NCI-H526 (cell line): ENCODE measurements around the gene INPP5F.

Experiments used
- DNase-seq, 2 experiments: peaks; one replicate each; lab custom pipeline; 2025; lab: John Stamatoyannopoulos, UW

The INPP5F gene

GRCh38 chr10:119725828-119726675 is at the start of gene INPP5F:
INPP5F (plus strand) TSS chr10:119726050; CDS start chr10:119726263, 213 bp downstream.
- peak; percentile 89 to 97 for DNase-seq

- no peak for DNase-seq
Observed at GRCh38 chr10:119677126-119677525, 48.7 kb upstream of the INPP5F start.

GRCh38 chr10:119677904-119678755 is 47.7 kb upstream of the INPP5F start:
- no peak for DNase-seq

- DNase-seq: no peak
Observed at GRCh38 chr10:119679480-119679829, 46.4 kb upstream of the INPP5F start.

GRCh38 chr10:119680050-119680449 is 45.8 kb upstream of the INPP5F start:
- DNase-seq: no peak

GRCh38 chr10:119680650-119681081 is 45.2 kb upstream of the INPP5F start:
- no peak for DNase-seq

GRCh38 chr10:119686465-119687191 is 39.2 kb upstream of the INPP5F start:
- peak; percentile 14 to 72 for DNase-seq

GRCh38 chr10:119687192-119688032 is 38.4 kb upstream of the INPP5F start:
- DNase-seq: no peak

- DNase-seq: no peak
Observed at GRCh38 chr10:119688033-119688508, 37.8 kb upstream of the INPP5F start.

GRCh38 chr10:119689016-119689580 is 36.8 kb upstream of the INPP5F start:
- DNase-seq: no peak

GRCh38 chr10:119691726-119692125 is 34.1 kb upstream of the INPP5F start:
- DNase-seq: no peak

- no peak for DNase-seq
Observed at GRCh38 chr10:119693262-119693957, 32.4 kb upstream of the INPP5F start.

- no peak for DNase-seq
Observed at GRCh38 chr10:119694608-119695007, 31.2 kb upstream of the INPP5F start.

GRCh38 chr10:119700321-119700954 is 25.4 kb upstream of the INPP5F start:
- DNase-seq: no peak

GRCh38 chr10:119701861-119702260 is 24.0 kb upstream of the INPP5F start:
- no peak for DNase-seq

- no peak for DNase-seq
Observed at GRCh38 chr10:119702583-119702982, 23.3 kb upstream of the INPP5F start.

GRCh38 chr10:119703903-119704508 is 21.8 kb upstream of the INPP5F start:
- DNase-seq: no peak

GRCh38 chr10:119705434-119705831 is 20.4 kb upstream of the INPP5F start:
- DNase-seq: no peak
